AG09319 (cell line): ENCODE results near the gene MYO18B.

Experiments used
- DNase-seq: peaks from one replicate; pipeline ENCODE4 v3.0.0-alpha.2; 2010; ENCODE audit warnings: low read depth; ENCODE audit errors: extremely low read depth
- CTCF ChIP-seq: IDR thresholded peaks from 2 replicates; pipeline ENCODE4 v1.5.1; 2011; ENCODE audit warnings: low read depth, mild to moderate bottlenecking, inconsistent platforms, low read length, moderate library complexity

Gene MYO18B

GRCh38 chr22:25840891-25841290 lies 98.9 kb downstream of the MYO18B start:
- TF ChIP-seq CTCF, result no peak
- no peak for DNase-seq

DNA sequence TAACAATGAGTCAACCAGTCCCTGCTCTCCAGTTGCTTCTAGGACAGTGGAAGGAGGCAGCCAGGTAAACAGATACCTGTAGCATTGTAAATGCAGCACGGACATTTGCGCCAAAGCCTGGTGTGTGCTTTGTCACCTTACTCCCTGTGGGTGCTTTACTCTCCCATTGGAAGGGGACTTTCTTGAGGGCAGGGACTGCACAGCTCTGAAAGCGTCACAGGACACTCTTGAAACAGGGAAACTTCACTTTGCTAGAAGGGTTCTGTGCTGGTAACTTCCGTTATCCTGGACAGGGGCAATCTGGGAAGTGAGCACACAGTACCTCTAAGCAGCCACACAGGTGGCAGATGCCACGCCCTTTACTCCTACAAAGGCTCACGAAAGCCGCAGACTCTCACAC lies 99.8 kb downstream of the MYO18B start:
- no peak for DNase-seq
- no peak for TF ChIP-seq CTCF

DNA sequence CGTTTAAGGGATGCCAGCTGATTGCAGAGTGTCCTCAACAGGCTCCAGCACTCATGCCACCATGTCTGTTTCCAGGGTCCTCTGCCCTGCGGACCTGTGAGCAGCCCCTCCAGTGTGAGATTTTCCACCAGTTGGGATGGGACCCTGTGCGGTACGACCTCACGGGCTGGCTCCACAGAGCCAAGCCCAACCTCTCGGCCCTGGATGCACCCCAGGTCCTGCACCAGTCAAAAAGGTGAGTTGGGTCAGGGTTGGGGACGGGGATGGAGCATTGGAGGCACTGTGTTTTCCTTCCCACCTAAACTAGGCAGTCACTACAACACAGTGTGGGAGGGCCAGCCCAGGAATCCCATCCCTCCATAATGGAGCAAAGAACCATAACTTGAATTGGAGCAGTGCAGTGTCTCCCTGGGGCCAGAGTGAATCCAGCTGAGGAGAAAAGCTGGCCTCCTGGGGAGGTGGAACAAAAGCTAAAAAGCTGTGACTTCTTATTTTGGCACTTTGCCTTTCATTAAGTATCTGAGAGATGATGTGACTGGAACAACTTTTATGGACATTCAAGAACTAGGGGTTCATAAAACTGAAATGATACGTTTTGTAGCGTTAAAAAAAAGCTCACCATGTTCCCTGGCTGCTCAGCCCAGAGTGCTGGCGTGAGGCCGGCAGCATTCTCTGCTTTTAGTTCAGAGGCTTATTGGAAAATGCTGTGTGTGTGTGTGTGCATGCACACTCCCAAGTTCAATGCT lies 101.8 kb downstream of the MYO18B start:
- no peak for TF ChIP-seq CTCF
- DNase-seq, result no peak

- no peak for TF ChIP-seq CTCF
- no peak for DNase-seq
These were observed 102.6 kb downstream of the MYO18B start for GRCh38 chr22:25844601-25845000.

DNA sequence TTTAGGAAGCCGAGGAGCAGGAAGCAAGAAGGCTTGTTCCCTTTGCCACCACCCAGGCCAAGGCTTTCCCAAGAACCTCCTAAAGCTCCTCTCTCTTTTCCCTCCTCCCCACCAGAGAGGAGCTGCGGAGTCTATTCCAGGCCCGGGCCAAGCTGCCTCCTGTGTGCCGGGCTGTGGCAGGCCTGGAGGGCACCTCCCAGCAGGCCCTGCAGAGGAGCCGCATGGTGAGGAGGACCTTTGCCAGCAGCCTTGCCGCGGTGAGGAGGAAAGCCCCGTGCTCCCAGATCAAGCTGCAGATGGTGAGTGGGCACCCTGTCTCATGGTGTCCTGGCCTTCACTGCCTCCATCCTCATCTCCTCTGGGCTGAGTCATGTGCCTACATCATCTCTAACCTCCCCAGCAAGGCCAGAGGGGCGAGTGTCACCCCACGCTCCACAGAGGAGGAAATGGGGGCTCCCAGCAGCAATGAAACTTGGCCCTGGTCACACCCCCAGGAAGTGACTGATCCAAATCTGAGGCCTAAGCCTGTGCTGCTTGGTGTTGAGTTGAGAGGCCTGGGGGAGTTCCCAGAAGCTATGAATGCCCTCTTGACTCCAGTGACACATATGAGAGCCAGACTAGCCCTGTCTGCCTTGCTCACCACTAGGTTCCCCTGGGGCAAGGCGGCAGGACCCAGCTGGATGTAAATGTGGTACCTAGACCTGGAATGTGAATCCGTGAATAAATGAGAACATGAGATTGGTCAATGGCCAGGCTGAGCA lies 104.2 kb downstream of the MYO18B start:
- DNase-seq, result no peak

DNA sequence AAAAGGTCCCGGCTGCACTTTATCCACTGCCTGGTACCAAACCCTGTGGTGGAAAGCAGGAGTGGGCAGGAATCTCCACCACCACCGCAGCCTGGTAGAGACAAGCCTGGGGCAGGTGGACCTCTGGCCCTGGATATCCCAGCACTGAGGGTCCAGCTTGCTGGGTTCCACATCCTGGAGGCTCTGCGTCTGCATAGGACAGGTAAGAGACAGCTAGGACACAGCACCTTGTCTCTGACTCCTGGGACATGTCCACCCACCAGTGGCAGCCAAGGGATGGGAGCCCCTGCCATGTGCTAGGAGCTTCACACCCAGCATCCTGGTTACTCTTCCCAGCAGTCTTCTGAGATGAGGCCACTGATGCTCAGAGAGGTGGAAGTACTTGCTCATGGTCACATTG lies 105.5 kb downstream of the MYO18B start:
- no peak for TF ChIP-seq CTCF
- no peak for DNase-seq

More for the DNA sequence above, 104.2 kb downstream of the MYO18B start:
- no peak for TF ChIP-seq CTCF

- DNase-seq, result no peak
- TF ChIP-seq CTCF, result no peak
These were observed 107.0 kb downstream of the MYO18B start for GRCh38 chr22:25848954-25849353.
